Measurements from ENCODE around the gene KCNQ5.
"Not testable (repeated sequence)": the region's sequence is repeated elsewhere in the genome, so short reads cannot be mapped to it uniquely, and the experiment has no call there.

KCNQ5 gene

GRCh38 chr6:73182021-73182607, 560.2 kb downstream of the KCNQ5 start:
- Histone ChIP-seq H3K36me3 (ENCODE audit: low read depth) (no peaks in the 10 kb centered on the region), H3K27ac (ENCODE audit: poor library complexity, severe bottlenecking) (no peak overlapping the region)
- ATAC-seq (ENCODE audit: low read depth), result no peak

DNA sequence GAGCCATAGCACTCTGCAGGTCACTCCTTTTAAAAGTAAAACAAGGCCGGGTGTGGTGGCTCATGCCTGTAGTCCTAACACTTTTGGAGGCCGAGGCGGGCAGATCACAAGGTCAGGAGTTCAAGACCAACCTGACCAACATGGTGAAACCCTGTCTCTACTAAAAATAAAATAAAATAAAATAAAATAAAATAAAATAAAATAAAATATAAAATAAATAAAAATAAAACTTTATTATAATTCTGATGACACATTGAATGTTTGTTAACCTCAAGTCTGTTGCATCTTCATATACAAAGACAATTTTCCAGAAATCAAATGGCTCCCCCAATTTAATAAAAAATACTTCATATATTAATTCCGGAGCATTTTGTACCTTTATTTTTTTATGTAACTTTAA, 571.4 kb downstream of the KCNQ5 start:
- not testable (repeated sequence) for H3K27ac ChIP-seq (ENCODE audit: poor library complexity, severe bottlenecking); DNase-seq (ENCODE audit: low spot score); ATAC-seq (ENCODE audit: low read depth); H3K4me3 ChIP-seq (ENCODE audit: severe bottlenecking); H3K27me3 ChIP-seq (ENCODE audit: insufficient read depth, poor library complexity, severe bottlenecking); H3K4me1 ChIP-seq (ENCODE audit: insufficient read depth, poor library complexity, severe bottlenecking); H3K9me3 ChIP-seq (ENCODE audit: severe bottlenecking); H3K36me3 ChIP-seq (ENCODE audit: low read depth)

More at GRCh38 chr6:73182021-73182607, 560.2 kb downstream of the KCNQ5 start:
- Histone ChIP-seq H3K9me3 (ENCODE audit: severe bottlenecking) (no peaks in the 10 kb centered on the region), H3K4me1 (ENCODE audit: insufficient read depth, poor library complexity, severe bottlenecking) (no peaks in the 10 kb centered on the region), H3K4me3 (ENCODE audit: severe bottlenecking) (no peak overlapping the region), H3K27me3 (ENCODE audit: insufficient read depth, poor library complexity, severe bottlenecking) (no peaks in the 10 kb centered on the region)
- no peak for TF ChIP-seq CTCF (IDR thresholded peaks at IDR 0.05; ENCODE audit: poor library complexity, severe bottlenecking)
- no peak for DNase-seq (ENCODE audit: low spot score)

GRCh38 chr6:73194744-73195143, 572.9 kb downstream of the KCNQ5 start:
- H3K36me3 ChIP-seq (ENCODE audit: low read depth), result no peaks in the 10 kb centered on the region
- TF ChIP-seq CTCF (IDR thresholded peaks at IDR 0.05; ENCODE audit: poor library complexity, severe bottlenecking), result no peak
- no peaks in the 10 kb centered on the region for H3K9me3 ChIP-seq (ENCODE audit: severe bottlenecking)

DNA sequence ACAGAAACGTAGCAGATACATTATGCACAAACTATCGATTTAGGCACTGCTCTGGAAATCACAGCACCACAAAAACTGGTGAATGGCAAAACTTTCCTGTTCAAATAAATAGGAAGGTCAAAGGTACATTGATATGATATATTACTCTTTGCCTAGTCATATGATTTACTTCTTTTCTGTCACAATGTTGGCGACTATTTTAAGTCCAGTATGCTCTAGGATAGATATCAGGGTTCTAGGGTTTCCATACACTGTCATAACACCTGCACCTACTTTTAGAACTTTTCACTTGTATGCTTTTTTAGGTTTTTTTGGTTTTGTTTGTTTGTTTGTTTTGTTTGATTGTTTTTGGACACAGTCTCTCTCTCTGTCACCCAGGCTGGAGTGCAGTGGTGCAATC, 578.4 kb downstream of the KCNQ5 start:
- Histone ChIP-seq H3K27me3 (ENCODE audit: insufficient read depth, poor library complexity, severe bottlenecking) (no peaks in the 10 kb centered on the region), H3K4me1 (ENCODE audit: insufficient read depth, poor library complexity, severe bottlenecking) (no peaks in the 10 kb centered on the region)
- ATAC-seq (ENCODE audit: low read depth), result no peak

More at GRCh38 chr6:73194744-73195143, 572.9 kb downstream of the KCNQ5 start:
- H3K4me1 ChIP-seq (ENCODE audit: insufficient read depth, poor library complexity, severe bottlenecking), result no peaks in the 10 kb centered on the region
- H3K27ac ChIP-seq (ENCODE audit: poor library complexity, severe bottlenecking), result no peak overlapping the region
- ATAC-seq (ENCODE audit: low read depth), result no peak
- no peaks in the 10 kb centered on the region for H3K27me3 ChIP-seq (ENCODE audit: insufficient read depth, poor library complexity, severe bottlenecking)
- H3K4me3 ChIP-seq (ENCODE audit: severe bottlenecking), result no peak overlapping the region
- DNase-seq (ENCODE audit: low spot score), result no peak

DNA sequence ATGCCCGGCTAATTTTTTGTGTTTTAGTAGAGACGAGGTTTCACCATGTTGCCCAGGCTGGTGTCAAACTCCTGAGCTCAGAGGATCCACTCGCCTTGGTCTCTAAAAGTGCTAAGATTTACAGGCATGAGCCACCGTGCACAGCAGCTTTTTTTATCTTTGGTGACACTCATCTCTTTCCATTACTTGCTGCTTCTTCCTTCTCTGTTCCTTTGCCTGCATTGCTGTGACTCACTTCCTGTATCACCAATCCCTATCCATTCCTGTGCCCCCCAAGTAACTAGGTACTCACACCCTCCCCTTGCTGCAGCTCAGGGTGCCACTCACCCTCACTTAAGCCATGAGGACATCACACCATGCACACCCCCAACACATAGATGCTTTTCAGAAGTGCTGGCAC, 578.9 kb downstream of the KCNQ5 start:
- ATAC-seq (ENCODE audit: low read depth), result no peak

More for the DNA sequence above, 578.4 kb downstream of the KCNQ5 start:
- no peak for DNase-seq (ENCODE audit: low spot score)
- H3K27ac ChIP-seq (ENCODE audit: poor library complexity, severe bottlenecking), result no peak overlapping the region
- no peak for TF ChIP-seq CTCF (IDR thresholded peaks at IDR 0.05; ENCODE audit: poor library complexity, severe bottlenecking)
- no peaks in the 10 kb centered on the region for H3K36me3 ChIP-seq (ENCODE audit: low read depth)
- H3K4me3 ChIP-seq (ENCODE audit: severe bottlenecking), result no peak overlapping the region
- H3K9me3 ChIP-seq (ENCODE audit: severe bottlenecking), result no peaks in the 10 kb centered on the region

More for the DNA sequence above, 578.9 kb downstream of the KCNQ5 start:
- Histone ChIP-seq H3K9me3 (ENCODE audit: severe bottlenecking) (no peaks in the 10 kb centered on the region), H3K27ac (ENCODE audit: poor library complexity, severe bottlenecking) (no peak overlapping the region), H3K27me3 (ENCODE audit: insufficient read depth, poor library complexity, severe bottlenecking) (no peaks in the 10 kb centered on the region), H3K36me3 (ENCODE audit: low read depth) (no peaks in the 10 kb centered on the region), H3K4me3 (ENCODE audit: severe bottlenecking) (no peak overlapping the region), H3K4me1 (ENCODE audit: insufficient read depth, poor library complexity, severe bottlenecking) (no peaks in the 10 kb centered on the region)
- no peak for DNase-seq (ENCODE audit: low spot score)
- no peak for TF ChIP-seq CTCF (IDR thresholded peaks at IDR 0.05; ENCODE audit: poor library complexity, severe bottlenecking)

Data from RWPE2 (cell line).